Esophagus squamous epithelium (tissue), 4 donors: ENCODE measurements around the gene JARID2.

ENCODE experiments used
- CTCF ChIP-seq, 6 experiments: fragments of 450-650 bp in 4 of 6; fragments of 200-600 bp in 2 of 6; sonication (generic) in 2 of 6; IDR thresholded peaks; one replicate each; pipeline ENCODE4 v1.5.1; 2016 to 2019; ENCODE audit warnings: antibody characterized with exemption in 6 of 6, mild to moderate bottlenecking in 4 of 6, moderate library complexity in 4 of 6
- POLR2A ChIP-seq, 4 donors: fragments of 450-650 bp; IDR thresholded peaks; one replicate each; pipeline ENCODE4 v1.6.1; 2017; ENCODE audit warnings: antibody characterized with exemption in 4 of 4, mild to moderate bottlenecking in 4 of 4, moderate library complexity in 3 of 4

- TF ChIP-seq CTCF (IDR thresholded peaks at IDR 0.05) (no peak), POLR2A (IDR thresholded peaks at IDR 0.05) (no peak)
Observed at GRCh38 chr6:15348528-15348927, 102.7 kb downstream of the JARID2 start.
